ENCODE measurements around the gene PCDH1.

The PCDH1 gene

DNA sequence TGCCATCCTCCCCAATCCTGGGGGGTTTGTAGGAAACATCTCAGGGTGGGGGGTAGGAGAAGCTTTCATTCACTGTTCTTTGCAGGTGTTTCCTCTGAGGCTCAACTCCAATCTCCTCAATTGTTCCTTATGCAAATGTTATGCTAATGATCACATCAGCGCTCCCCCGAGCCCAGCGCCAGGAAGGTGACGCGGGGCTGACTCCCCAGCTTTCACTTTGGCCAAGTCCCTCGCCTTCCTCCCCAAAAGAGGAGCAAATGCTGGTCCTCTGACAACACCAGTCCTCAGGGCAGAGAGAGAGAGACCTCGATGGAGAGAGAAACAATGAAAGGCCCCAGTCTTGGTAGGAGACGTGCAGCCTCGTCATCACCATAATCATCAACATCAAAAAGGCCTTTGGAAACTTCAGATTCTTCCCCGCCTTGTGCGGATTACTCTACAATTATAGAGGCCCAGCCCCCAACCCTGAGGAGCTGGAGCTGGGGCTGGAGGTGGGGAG, 39.1 kb downstream of the PCDH1 start:
- H3F3A ChIP-seq (ENCODE audit: insufficient read depth) = no peaks in the 10 kb centered on the region
- no peaks in the 10 kb centered on the region for H3K36me3 ChIP-seq (ENCODE audit: low read length)
- no peaks in the 10 kb centered on the region for H3K27me3 ChIP-seq (ENCODE audit: low read length)
- no peak overlapping the region for H3K9ac ChIP-seq (ENCODE audit: low read length)
- no peak overlapping the region for H2AFZ ChIP-seq (ENCODE audit: low read depth, low read length, severe bottlenecking)
- H3K9me3 ChIP-seq (ENCODE audit: insufficient read depth, low read length) = no peaks in the 10 kb centered on the region
- no peaks in the 10 kb centered on the region for H4K20me1 ChIP-seq (ENCODE audit: low read depth, low read length)
- TF ChIP-seq, protein P1, sequence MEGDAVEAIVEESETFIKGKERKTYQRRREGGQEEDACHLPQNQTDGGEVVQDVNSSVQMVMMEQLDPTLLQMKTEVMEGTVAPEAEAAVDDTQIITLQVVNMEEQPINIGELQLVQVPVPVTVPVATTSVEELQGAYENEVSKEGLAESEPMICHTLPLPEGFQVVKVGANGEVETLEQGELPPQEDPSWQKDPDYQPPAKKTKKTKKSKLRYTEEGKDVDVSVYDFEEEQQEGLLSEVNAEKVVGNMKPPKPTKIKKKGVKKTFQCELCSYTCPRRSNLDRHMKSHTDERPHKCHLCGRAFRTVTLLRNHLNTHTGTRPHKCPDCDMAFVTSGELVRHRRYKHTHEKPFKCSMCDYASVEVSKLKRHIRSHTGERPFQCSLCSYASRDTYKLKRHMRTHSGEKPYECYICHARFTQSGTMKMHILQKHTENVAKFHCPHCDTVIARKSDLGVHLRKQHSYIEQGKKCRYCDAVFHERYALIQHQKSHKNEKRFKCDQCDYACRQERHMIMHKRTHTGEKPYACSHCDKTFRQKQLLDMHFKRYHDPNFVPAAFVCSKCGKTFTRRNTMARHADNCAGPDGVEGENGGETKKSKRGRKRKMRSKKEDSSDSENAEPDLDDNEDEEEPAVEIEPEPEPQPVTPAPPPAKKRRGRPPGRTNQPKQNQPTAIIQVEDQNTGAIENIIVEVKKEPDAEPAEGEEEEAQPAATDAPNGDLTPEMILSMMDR (IDR thresholded peaks at IDR 0.05; ENCODE audit: insufficient read depth, low read length, poor library complexity, severe bottlenecking) = no peak
- no peak for TF ChIP-seq EZH2phosphoT487 (conservative IDR thresholded peaks at IDR 0.05; ENCODE audit: low read length)
- H3K4me2 ChIP-seq (ENCODE audit: low read depth, low read length, poor library complexity, severe bottlenecking) = no peak overlapping the region
- H3K4me3 ChIP-seq (ENCODE audit: insufficient read depth, low read length, poor library complexity, severe bottlenecking) = no peak overlapping the region
- no peak overlapping the region for H3K27ac ChIP-seq (ENCODE audit: low read depth, low read length)
- H3K9me2 ChIP-seq (replicated peaks; ENCODE audit: insufficient read depth, low read length) = no peaks in the 10 kb centered on the region
- no peaks in the 10 kb centered on the region for H3K79me2 ChIP-seq (ENCODE audit: insufficient read depth, low read length)

DNA sequence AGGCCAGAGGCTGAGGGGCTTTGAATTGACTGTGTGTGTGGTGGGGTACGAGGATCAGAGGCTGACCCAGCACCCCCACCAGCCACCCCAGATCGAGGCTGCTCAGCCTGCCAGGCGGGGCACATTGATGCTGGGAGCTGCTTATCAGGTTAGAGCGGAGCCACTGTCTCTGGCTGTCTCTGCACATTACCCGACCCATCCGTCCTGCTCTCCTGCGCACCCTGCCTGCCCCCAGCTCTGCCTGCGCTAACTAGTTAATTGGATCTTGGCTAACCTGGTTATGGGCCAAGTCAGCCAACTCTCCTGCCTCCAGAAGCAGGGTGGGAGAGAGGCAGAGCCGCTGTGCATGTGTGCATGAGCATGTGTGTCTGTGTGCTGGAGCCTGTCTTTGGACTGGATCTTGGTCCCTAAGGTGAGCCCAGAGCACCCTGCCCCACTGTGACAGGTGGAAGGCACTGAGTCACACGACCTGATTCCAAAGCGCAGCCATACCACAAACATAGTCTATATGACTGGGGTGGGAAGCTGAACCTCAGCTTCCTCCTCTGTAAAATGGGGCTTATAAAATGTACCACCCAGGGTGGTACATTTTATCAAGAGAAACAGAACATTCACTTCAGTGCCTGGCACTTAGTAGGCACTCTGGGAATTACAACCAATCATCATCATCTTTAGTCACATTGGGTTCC, 39.7 kb downstream of the PCDH1 start:
- no peak overlapping the region for H3K4me2 ChIP-seq (ENCODE audit: low read depth, low read length, poor library complexity, severe bottlenecking)
- H4K20me1 ChIP-seq (ENCODE audit: low read depth, low read length) = no peaks in the 10 kb centered on the region
- no peaks in the 10 kb centered on the region for H3F3A ChIP-seq (ENCODE audit: insufficient read depth)
- H3K79me2 ChIP-seq (ENCODE audit: insufficient read depth, low read length) = no peaks in the 10 kb centered on the region
- TF ChIP-seq, protein P1 (IDR thresholded peaks at IDR 0.05; ENCODE audit: insufficient read depth, low read length, poor library complexity, severe bottlenecking) = no peak
- TF ChIP-seq EZH2phosphoT487 (conservative IDR thresholded peaks at IDR 0.05; ENCODE audit: low read length) = no peak
- H3K9me3 ChIP-seq (ENCODE audit: insufficient read depth, low read length) = no peaks in the 10 kb centered on the region
- no peaks in the 10 kb centered on the region for H3K27me3 ChIP-seq (ENCODE audit: low read length)
- no peak overlapping the region for H3K27ac ChIP-seq (ENCODE audit: low read depth, low read length)
- no peaks in the 10 kb centered on the region for H3K9me2 ChIP-seq (replicated peaks; ENCODE audit: insufficient read depth, low read length)
- no peak overlapping the region for H3K9ac ChIP-seq (ENCODE audit: low read length)
- no peak overlapping the region for H3K4me3 ChIP-seq (ENCODE audit: insufficient read depth, low read length, poor library complexity, severe bottlenecking)
- no peaks in the 10 kb centered on the region for H3K36me3 ChIP-seq (ENCODE audit: low read length)
- H2AFZ ChIP-seq (ENCODE audit: low read depth, low read length, severe bottlenecking) = no peak overlapping the region

DNA sequence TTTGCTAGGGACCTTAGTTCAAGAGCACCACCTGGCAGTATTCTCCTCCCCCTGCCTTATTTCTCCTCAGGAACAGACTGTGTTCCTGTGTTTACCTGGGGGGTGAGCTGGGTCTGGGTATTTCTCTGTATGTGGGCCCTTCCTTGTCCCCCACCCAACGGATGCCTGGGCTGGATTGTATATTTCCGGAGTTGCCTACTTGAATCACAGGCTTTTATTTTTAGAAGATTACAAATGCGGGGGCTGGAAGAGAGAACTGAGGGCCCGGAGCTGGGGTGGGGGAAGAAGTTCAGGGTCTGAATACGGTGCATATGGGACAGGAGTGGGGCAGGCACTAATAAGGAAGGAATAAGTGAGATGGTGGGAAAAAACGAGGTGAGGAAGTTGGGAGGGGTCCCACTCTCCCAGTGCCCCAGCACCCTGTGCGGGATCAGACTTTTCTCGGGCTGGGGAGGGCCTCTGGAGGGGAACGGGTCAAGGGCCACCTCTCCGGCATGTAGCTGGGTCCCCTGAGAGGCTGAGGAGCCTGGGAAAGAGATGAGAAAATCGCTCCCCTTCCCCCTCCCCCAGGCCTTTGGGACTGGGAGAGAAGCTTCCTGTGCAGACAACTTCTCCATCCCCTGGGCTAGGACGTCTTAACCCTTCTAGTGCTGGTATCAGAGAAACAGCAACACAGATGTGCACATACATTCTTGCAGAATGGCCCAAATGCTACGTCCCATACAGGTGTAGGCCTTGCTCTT, 42.1 kb downstream of the PCDH1 start:
- H3K4me3 ChIP-seq (ENCODE audit: insufficient read depth, low read length, poor library complexity, severe bottlenecking) = no peak overlapping the region
- no peak for TF ChIP-seq EZH2phosphoT487 (conservative IDR thresholded peaks at IDR 0.05; ENCODE audit: low read length)
- TF ChIP-seq, protein P1 (IDR thresholded peaks at IDR 0.05; ENCODE audit: insufficient read depth, low read length, poor library complexity, severe bottlenecking) = no peak

More for the DNA sequence above, 42.1 kb downstream of the PCDH1 start:
- Histone ChIP-seq H3K9me3 (ENCODE audit: insufficient read depth, low read length) (no peaks in the 10 kb centered on the region), H2AFZ (ENCODE audit: low read depth, low read length, severe bottlenecking) (no peak overlapping the region), H3K9ac (ENCODE audit: low read length) (no peak overlapping the region), H3K27me3 (ENCODE audit: low read length) (no peaks in the 10 kb centered on the region), H4K20me1 (ENCODE audit: low read depth, low read length) (no peaks in the 10 kb centered on the region), H3K27ac (ENCODE audit: low read depth, low read length) (no peak overlapping the region), H3K4me2 (ENCODE audit: low read depth, low read length, poor library complexity, severe bottlenecking) (no peak overlapping the region), H3F3A (ENCODE audit: insufficient read depth) (no peaks in the 10 kb centered on the region), H3K79me2 (ENCODE audit: insufficient read depth, low read length) (no peaks in the 10 kb centered on the region), H3K36me3 (ENCODE audit: low read length) (no peaks in the 10 kb centered on the region), H3K9me2 (replicated peaks; ENCODE audit: insufficient read depth, low read length) (no peaks in the 10 kb centered on the region)
